GM19395 (cell line): ENCODE data around the gene HOXA10.

Experiments used
- ATAC-seq: cut with Tn5 transposase; IDR thresholded peaks from one replicate; pipeline ENCODE4 v1.9.1; 2021; ENCODE audit warnings: mild to moderate bottlenecking, moderate library complexity; ENCODE audit not compliant: unreplicated experiment

HOXA10 gene

GRCh38 chr7:27173956-27174873, at the start of gene HOXA10:
Gene HOXA10, minus strand, starts transcription at chr7:27174320. Its CDS starts 14 bp downstream, at chr7:27174306.
- no peak for ATAC-seq

DNA sequence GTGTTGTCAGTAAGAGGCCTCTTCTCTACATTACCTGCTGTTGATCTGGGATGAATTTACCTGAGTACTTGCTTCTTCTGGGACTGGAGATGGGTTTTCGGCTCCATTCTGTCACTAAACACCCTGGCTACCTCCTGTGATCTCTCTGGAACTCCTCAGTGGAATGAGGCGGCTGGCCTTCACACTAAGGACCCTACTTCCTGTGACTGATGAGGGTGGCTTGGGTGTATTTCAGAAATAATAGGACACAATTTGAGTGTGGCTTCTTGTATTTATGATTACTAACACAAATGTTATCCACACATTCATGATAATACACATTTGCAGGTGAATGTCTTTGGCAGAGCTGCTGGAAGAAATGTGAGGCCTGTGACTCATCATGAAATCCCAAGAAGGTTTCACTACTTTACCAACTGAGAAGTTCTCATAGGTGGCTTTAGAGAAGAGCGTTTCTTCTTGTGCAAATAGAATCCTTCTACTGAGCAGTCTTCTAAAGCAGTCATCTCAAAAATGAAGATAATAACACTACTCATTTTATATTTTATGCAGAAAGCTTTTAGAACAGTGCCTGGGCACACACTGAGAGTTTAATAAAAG, 47.2 kb upstream of the HOXA10 start:
- ATAC-seq = no peak

DNA sequence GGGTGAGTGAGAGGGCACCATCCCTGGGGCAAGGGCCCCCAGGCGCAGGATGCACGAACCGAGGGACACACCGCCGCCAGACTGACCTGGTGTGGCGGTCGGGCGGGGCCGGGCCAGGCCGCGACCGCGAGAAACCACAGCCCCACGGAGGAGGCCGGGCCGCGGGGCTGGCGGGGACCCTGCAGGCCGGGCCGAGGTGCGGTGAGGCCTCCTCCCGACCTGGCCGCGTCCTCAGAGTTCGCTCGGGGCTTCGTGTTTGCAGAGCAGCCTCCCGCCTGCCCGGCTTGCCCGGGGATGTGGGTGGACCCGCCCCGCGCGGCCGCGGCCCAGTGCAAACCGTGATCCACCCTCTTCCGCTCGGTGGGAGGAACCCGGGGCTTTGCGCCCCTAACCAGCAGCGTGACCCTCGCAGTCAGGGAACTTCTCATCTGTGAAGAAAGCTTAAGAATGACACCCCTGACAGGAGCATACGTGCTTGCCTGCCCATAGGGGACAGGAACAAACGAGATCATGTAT, 46.4 kb upstream of the HOXA10 start:
- no peak for ATAC-seq

DNA sequence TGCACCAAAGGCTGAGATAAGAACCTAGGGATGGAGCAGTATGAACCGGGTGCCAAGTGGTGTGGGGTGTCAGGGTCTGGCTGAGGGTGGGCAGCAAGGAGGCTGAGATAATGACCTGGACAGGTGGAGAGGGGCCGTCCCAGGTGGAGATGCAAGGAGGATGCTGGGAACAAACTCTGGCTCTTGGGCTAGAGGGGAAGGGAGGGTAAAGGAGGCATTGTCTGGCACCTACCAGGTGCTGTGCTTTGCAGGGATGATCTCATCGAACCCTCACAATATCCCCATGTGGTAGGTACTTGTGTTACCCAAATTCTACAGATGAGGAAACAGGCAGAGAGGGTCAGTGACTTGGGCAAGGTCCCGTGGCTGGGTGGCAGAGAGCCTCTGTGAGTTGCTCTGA, 45.7 kb upstream of the HOXA10 start:
- no peak for ATAC-seq

GRCh38 chr7:27217951-27218350, 43.8 kb upstream of the HOXA10 start:
- ATAC-seq = no peak

DNA sequence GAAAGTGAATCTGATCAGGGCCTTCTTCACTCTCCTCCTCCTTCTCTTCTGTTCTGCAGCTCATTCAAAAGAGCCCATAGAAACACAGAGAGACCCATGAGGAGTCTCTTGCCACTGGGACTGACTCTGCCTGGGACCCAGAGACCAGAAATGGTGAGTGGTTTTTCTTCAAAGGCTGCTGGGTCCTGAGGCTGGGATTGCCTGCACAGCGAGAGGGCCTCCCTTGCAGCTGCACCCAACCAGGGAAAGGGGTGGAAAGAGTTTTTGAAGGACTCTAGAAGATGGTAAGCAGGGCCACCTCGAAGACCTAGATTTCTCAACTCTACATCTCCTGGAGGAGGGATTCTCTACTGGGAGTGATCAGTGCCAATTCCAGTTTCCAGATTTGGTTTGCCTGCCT, 41.2 kb upstream of the HOXA10 start:
- no peak for ATAC-seq

GRCh38 chr7:27214239-27214950, 40.3 kb upstream of the HOXA10 start:
- no peak for ATAC-seq

- no peak for ATAC-seq
These were observed 39.5 kb upstream of the HOXA10 start for GRCh38 chr7:27213433-27214238.

DNA sequence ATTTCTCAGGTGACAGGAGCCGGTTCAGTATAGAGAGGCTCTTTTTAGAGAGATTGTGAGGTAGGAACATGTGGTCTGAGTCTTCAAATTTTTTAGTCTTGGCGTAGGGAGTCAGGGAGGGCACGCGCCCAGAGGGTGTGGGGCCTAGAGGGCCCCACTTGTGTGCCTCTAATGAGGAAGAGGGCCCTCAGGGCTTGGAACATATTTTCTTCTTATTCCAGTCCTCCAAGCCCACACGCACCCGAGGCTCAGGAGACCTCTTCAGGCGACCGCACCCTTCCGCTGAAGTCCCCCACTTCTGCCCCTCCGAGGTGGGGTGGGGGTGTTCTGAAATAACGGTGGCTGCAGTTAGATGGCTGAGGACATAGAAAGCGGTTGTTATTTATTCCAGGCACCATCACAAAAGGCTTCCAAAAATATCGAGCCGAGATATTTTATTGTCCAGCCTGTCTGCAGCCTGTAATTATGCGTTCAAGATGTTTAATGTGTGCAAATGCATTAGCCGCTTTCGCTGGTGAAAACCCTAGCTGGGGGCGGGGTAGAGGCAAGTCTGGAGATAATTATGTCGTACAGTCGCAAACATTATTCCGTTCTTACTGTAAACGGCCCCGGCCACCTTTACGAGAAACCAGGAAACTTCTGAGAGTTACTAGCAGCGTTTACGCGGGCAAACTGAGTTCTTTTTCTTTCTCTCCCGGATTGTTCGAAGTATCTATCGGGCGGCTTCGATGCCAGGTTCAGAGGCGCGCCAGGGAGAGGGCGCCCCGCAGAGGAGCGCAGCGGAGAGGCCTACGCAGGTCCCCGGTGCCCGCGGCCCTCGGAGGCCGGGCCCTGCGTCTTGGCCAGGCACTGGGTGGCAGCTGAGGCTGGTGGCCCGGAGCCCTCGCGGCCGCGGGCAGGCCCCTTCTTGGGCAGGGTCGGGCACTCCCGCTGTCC, 38.6 kb upstream of the HOXA10 start:
- ATAC-seq = no peak

DNA sequence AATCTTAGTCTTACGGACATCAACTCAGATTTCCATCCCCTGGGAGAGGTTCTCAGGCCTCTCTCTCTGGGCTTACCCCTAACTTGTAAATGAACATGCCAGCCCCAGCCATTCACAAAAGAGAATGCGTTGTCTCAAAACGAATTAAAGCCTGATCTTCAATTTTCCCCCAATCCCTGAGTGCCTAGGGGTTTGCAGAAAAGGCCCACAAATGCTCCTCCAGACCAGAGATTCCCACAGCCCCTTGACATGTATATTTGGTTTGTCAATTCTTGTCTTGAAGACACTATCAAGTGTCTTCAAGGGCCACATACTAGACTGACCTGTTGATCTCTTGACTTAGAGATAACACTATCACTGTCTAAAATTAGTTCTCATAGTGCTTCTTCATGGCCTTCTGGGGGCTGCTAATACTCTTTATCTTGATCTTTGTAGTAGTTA, 37.7 kb upstream of the HOXA10 start:
- no peak for ATAC-seq

GRCh38 chr7:27211084-27211446, 36.9 kb upstream of the HOXA10 start:
- ATAC-seq = no peak

- no peak for ATAC-seq
These were observed 36.4 kb upstream of the HOXA10 start for GRCh38 chr7:27210441-27211083.

DNA sequence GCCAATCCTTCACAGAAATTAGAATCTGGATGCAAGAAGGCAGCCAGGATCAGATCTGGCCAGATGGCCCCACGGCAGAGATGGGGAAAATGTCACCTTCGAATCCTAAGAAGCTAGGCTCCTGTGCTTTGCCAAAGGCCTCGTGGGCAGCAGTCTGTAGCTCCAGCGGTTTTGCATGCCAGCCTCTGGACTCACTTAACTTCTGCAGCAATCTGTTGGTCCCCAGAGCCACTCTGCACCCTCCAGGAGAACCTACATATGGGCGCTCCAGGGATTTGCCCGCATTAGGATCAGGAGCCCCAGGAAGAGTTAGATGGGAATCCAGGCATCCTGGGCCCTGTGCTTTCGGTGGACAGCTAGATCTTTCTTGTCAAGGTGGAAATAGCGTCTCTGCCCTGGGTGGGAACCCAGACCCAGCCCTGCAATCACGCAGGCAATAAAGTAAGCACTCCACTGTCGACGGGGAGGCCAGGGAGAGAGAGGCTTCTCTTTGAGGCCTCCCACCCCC, 35.9 kb upstream of the HOXA10 start:
- no peak for ATAC-seq

DNA sequence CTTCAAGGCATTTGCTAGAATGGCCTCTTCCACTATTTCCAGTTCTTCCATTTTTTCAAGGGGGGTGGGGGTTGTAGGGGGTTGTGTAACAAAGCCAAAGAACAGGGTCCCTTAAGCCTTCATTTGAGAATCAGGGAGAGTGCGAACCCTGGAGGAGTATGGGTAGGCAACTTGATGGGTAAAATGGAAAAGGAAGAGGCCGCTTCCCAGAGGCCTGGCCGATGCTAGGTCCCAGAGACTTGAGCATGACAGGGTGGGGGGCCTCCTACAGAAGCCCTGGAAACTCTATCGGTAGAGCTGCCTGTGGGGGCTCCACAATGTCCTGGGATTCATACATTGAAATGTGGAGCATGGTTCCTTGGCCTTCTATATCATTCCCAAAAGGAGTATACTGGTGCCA, 34.9 kb upstream of the HOXA10 start:
- ATAC-seq = no peak

GRCh38 chr7:27207348-27207985, 33.3 kb upstream of the HOXA10 start:
- ATAC-seq = no peak

- ATAC-seq = no peak
These were observed 31.5 kb upstream of the HOXA10 start for GRCh38 chr7:27205325-27206280.

DNA sequence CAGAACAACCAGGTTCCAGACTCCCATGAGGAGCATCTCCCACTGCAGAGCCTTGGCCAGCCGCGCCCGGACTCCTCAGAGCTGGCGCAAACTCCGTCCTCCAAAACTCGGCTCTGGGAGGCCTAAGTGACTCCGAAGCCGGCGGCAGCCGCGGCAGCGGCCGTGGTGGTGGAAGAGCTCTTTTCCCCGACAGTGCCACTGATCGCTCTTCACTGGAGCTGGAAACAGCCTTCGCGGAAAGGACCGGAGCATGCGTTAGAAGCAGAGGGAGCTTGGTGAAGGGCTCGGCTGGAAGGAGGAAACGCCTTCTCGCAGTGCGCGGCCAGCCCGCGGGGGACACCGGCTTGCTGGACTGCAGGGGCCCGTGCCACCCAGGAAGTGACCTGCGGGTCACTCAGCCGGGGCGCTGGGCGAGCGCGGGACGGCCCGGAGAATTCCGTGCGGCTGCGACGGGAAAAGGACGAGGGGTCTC, 30.8 kb upstream of the HOXA10 start:
- no peak for ATAC-seq
